Glomerular visceral epithelial cell (primary cell): ENCODE data around the gene IVNS1ABP.
"Not testable (repeated sequence)": the region's sequence is repeated elsewhere in the genome, so short reads cannot be mapped to it uniquely, and the experiment has no call there.

Experiments used
- DNase-seq: peaks from one replicate; pipeline ENCODE4 v3.0.0-alpha.2; 2016; ENCODE audit errors: extremely low spot score

The IVNS1ABP gene

DNA sequence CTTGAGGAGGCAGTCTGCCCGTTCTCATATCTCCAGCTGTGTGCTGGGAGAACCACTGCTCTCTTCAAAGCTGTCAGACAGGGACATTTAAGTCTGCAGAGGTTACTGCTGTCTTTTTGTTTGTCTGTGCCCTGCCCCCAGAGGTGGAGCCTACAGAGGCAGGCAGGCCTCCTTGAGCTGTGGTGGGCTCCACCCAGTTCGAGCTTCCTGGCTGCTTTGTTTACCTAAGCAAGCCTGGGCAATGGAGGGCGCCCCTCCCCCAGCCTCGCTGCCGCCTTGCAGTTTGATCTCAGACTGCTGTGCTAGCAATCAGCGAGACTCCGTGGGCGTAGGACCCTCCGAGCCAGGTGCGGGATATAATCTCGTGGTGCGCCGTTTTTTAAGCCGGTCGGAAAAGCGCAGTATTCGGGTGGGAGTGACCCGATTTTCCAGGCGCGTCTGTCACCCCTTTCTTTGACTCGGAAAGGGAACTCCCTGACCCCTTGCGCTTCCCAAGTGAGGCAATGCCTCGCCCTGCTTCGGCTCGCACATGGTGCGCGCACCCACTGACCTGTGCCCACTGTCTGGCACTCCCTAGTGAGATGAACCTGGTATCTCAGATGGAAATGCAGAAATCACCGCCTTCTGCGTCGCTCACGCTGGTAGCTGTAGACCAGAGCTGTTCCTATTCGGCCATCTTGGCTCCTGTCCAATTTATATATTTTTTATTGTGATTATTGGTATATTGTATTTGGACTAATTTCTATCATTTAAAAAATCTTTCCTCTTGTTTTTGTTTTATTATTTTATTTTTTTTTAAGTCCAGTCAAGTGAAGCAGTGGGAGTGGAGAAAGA is 59.7 kb downstream of the IVNS1ABP start:
- not testable (repeated sequence) for DNase-seq

- DNase-seq: not testable (repeated sequence)
Observed at GRCh38 chr1:185255595-185255994, 61.4 kb downstream of the IVNS1ABP start.

GRCh38 chr1:185252404-185252803 is 64.6 kb downstream of the IVNS1ABP start:
- DNase-seq: not testable (repeated sequence)

- not testable (repeated sequence) for DNase-seq
Observed at GRCh38 chr1:185251928-185252327, 65.1 kb downstream of the IVNS1ABP start.

DNA sequence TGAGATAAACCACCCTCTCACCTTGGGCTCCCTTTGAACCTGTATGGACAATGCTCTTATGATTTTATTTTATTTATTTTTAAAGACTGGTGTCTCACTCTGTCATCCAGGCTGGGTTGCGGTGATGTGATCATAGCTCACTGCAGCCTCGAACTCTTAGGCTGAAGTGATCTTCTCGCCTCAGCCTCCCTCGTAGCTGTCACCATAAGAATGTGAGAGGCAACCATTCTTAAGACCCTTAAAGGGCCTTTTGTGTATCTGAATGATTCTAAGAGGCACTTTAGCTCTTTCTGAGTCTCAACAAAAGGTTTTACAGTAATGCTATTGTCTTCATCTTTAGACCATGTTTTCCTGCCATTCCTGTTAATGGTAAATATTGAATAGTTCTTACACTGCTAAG is 67.0 kb downstream of the IVNS1ABP start:
- DNase-seq: no peak

DNA sequence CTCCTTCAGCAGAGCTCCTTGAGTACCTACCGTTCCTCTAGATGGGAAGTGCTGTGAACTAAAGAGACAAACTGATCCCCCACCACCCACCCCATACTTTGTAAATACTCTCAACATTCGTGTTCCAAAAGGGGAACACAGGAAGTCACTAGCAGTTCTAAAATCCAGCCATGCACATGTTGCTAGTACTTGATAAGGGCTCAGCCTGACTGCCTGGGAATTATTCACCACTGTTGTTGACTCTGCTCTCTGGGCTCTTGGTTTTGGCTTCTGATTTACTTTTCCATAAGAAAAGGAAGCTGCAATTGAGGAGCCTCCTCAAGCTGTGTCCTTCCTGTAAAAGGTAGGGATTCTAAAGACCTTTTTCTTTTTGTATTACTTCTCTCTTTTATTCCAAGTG is 67.5 kb downstream of the IVNS1ABP start:
- no peak for DNase-seq
